Karpas-422 (cell line): ENCODE measurements around the gene CNTN1. TPM values are rescaled to one million over a fixed set of nuclear protein-coding genes. Genes with fewer than 3 reads are reported as not detected.

Experiments
- DNase-seq: peaks from one replicate; pipeline ENCODE4 v3.0.0-alpha.2; 2015
- H2AFZ ChIP-seq: fragments of 200-600 bp; sonication (generic); 2 replicates; pipeline ENCODE4 v1.6.1; 2014; ENCODE audit warnings: antibody characterized with exemption, low read length, mixed read lengths
- H3K27ac ChIP-seq: fragments of 200-600 bp; sonication (generic); 2 replicates; pipeline ENCODE4 v1.5.1; 2014; ENCODE audit warnings: mild to moderate bottlenecking, low read length, moderate library complexity
- H3K27me3 ChIP-seq: fragments of 200-600 bp; sonication (generic); 2 replicates; pipeline ENCODE4 v1.6.1; 2014; ENCODE audit warnings: low read length, mixed read lengths
- H3K36me3 ChIP-seq: fragments of 200-600 bp; sonication (generic); 2 replicates; pipeline ENCODE4 v1.6.1; 2014; ENCODE audit warnings: low read length, mixed read lengths; ENCODE audit not compliant: insufficient read depth
- H3K4me1 ChIP-seq: fragments of 200-600 bp; sonication (generic); 2 replicates; pipeline ENCODE4 v1.6.1; 2014; ENCODE audit warnings: mild to moderate bottlenecking, low read length, mixed read lengths
- H3K4me2 ChIP-seq: fragments of 200-600 bp; sonication (generic); 2 replicates; pipeline ENCODE4 v1.6.1; 2014; ENCODE audit warnings: low read length, low read depth, mild to moderate bottlenecking; ENCODE audit not compliant: poor library complexity, severe bottlenecking
- H3K4me3 ChIP-seq: fragments of 200-600 bp; sonication (generic); 2 replicates; pipeline ENCODE4 v1.5.1; 2014; ENCODE audit warnings: mild to moderate bottlenecking, antibody characterized with exemption, low read length, mixed read lengths
- H3K79me2 ChIP-seq: fragments of 200-600 bp; sonication (generic); 2 replicates; pipeline ENCODE4 v1.6.1; 2014; ENCODE audit warnings: mild to moderate bottlenecking, low read length, mixed read lengths
- H3K9ac ChIP-seq: fragments of 200-600 bp; sonication (generic); 2 replicates; pipeline ENCODE4 v1.6.0; 2014; ENCODE audit warnings: low read length
- H3K9me2 ChIP-seq: fragments of 200-600 bp; sonication (generic), shearing (Covaris generic); replicated peaks from 2 replicates; pipeline ENCODE4 v1.6.0; 2014; ENCODE audit warnings: mild to moderate bottlenecking, low read length, moderate library complexity; ENCODE audit not compliant: insufficient read depth
- H3K9me3 ChIP-seq: fragments of 300-700, 200-600 bp; sonication (generic); 2 replicates; pipeline ENCODE4 v1.6.1; 2014; ENCODE audit warnings: low read length, mixed read lengths
- H4K20me1 ChIP-seq: fragments of 200-600 bp; sonication (generic); 2 replicates; pipeline ENCODE4 v1.6.1; 2014; ENCODE audit warnings: mild to moderate bottlenecking, antibody characterized with exemption, low read length, low read depth; ENCODE audit not compliant: insufficient read depth
- total RNA-seq: library from RNA; depleted of rRNA; stranded (reverse); fragments of >200 nt; shearing (Covaris generic); gene quantifications from 2 replicates; pipeline ENCODE4 v1.2.3, GENCODE V29; 2014; ENCODE audit warnings: low replicate concordance

The CNTN1 gene
- total RNA-seq, 1 experiment from 2014 or later, result not detected

- no peaks in the 10 kb centered on the region for H3K4me1 ChIP-seq
- no peak overlapping the region for H3K4me3 ChIP-seq
- H3K27me3 ChIP-seq, result no peaks in the 10 kb centered on the region
- H2AFZ ChIP-seq, result no peak overlapping the region
- H3K4me2 ChIP-seq, result no peak overlapping the region
- no peaks in the 10 kb centered on the region for H3K79me2 ChIP-seq
- H3K27ac ChIP-seq, result no peak overlapping the region
- no peaks in the 10 kb centered on the region for H3K9me3 ChIP-seq
- H4K20me1 ChIP-seq, result no peaks in the 10 kb centered on the region
- H3K9ac ChIP-seq, result no peak overlapping the region
- no peak for DNase-seq
- no peaks in the 10 kb centered on the region for H3K9me2 ChIP-seq
- no peaks in the 10 kb centered on the region for H3K36me3 ChIP-seq
Measured at GRCh38 chr12:40820794-40821484, 128.7 kb downstream of the CNTN1 start.

- no peak overlapping the region for H2AFZ ChIP-seq
- no peaks in the 10 kb centered on the region for H3K79me2 ChIP-seq
- no peak overlapping the region for H3K9ac ChIP-seq
Measured at GRCh38 chr12:40825156-40825555, 132.9 kb downstream of the CNTN1 start.

GRCh38 chr12:40827683-40828592, 135.7 kb downstream of the CNTN1 start:
- Histone ChIP-seq H3K9me2 (no peaks in the 10 kb centered on the region), H3K27me3 (no peaks in the 10 kb centered on the region), H3K4me1 (no peaks in the 10 kb centered on the region), H4K20me1 (no peaks in the 10 kb centered on the region), H3K27ac (no peak overlapping the region), H3K36me3 (no peaks in the 10 kb centered on the region), H3K9me3 (no peaks in the 10 kb centered on the region), H3K4me3 (no peak overlapping the region), H2AFZ (no peak overlapping the region), H3K79me2 (no peaks in the 10 kb centered on the region), H3K9ac (no peak overlapping the region), H3K4me2 (no peak overlapping the region)
- DNase-seq, result no peak

More at GRCh38 chr12:40825156-40825555, 132.9 kb downstream of the CNTN1 start:
- no peaks in the 10 kb centered on the region for H3K9me2 ChIP-seq
- no peaks in the 10 kb centered on the region for H3K36me3 ChIP-seq
- no peaks in the 10 kb centered on the region for H3K9me3 ChIP-seq
- no peaks in the 10 kb centered on the region for H4K20me1 ChIP-seq
- no peak overlapping the region for H3K4me2 ChIP-seq
- no peak overlapping the region for H3K27ac ChIP-seq
- DNase-seq, result no peak
- no peak overlapping the region for H3K4me3 ChIP-seq
- no peaks in the 10 kb centered on the region for H3K27me3 ChIP-seq
- H3K4me1 ChIP-seq, result no peaks in the 10 kb centered on the region

GRCh38 chr12:40828593-40828990, 136.4 kb downstream of the CNTN1 start:
- Histone ChIP-seq H3K27ac (no peak overlapping the region), H2AFZ (no peak overlapping the region), H3K4me1 (no peaks in the 10 kb centered on the region), H3K9me2 (no peaks in the 10 kb centered on the region), H3K9ac (no peak overlapping the region), H3K79me2 (no peaks in the 10 kb centered on the region), H3K9me3 (no peaks in the 10 kb centered on the region), H3K4me2 (no peak overlapping the region), H3K36me3 (no peaks in the 10 kb centered on the region), H3K4me3 (no peak overlapping the region), H3K27me3 (no peaks in the 10 kb centered on the region), H4K20me1 (no peaks in the 10 kb centered on the region)
- DNase-seq, result no peak

GRCh38 chr12:40829738-40830144, 137.5 kb downstream of the CNTN1 start:
- Histone ChIP-seq H3K4me2 (no peak overlapping the region), H3K36me3 (no peaks in the 10 kb centered on the region), H3K9me2 (no peaks in the 10 kb centered on the region), H2AFZ (no peak overlapping the region), H3K9ac (no peak overlapping the region), H3K4me3 (no peak overlapping the region), H3K9me3 (no peaks in the 10 kb centered on the region), H3K4me1 (no peaks in the 10 kb centered on the region), H3K27ac (no peak overlapping the region), H4K20me1 (no peaks in the 10 kb centered on the region), H3K79me2 (no peaks in the 10 kb centered on the region), H3K27me3 (no peaks in the 10 kb centered on the region)
- DNase-seq, result no peak

- H3K4me3 ChIP-seq, result no peak overlapping the region
- H3K27ac ChIP-seq, result no peak overlapping the region
- no peaks in the 10 kb centered on the region for H3K27me3 ChIP-seq
- H3K36me3 ChIP-seq, result no peaks in the 10 kb centered on the region
- no peaks in the 10 kb centered on the region for H3K79me2 ChIP-seq
- no peak for DNase-seq
- no peak overlapping the region for H2AFZ ChIP-seq
- no peak overlapping the region for H3K9ac ChIP-seq
- no peaks in the 10 kb centered on the region for H3K9me2 ChIP-seq
- no peak overlapping the region for H3K4me2 ChIP-seq
- H3K9me3 ChIP-seq, result no peaks in the 10 kb centered on the region
- no peaks in the 10 kb centered on the region for H3K4me1 ChIP-seq
- H4K20me1 ChIP-seq, result no peaks in the 10 kb centered on the region
Measured at GRCh38 chr12:40831916-40832315, 139.7 kb downstream of the CNTN1 start.

GRCh38 chr12:40832668-40833067, 140.4 kb downstream of the CNTN1 start:
- no peaks in the 10 kb centered on the region for H3K9me2 ChIP-seq
- H3K4me3 ChIP-seq, result no peak overlapping the region
- no peaks in the 10 kb centered on the region for H3K9me3 ChIP-seq
- no peak overlapping the region for H2AFZ ChIP-seq
- H3K4me2 ChIP-seq, result no peak overlapping the region
- H3K79me2 ChIP-seq, result no peaks in the 10 kb centered on the region
- no peak for DNase-seq
- H3K4me1 ChIP-seq, result no peaks in the 10 kb centered on the region
- H3K9ac ChIP-seq, result no peak overlapping the region
- no peaks in the 10 kb centered on the region for H3K27me3 ChIP-seq
- no peaks in the 10 kb centered on the region for H3K36me3 ChIP-seq
- no peaks in the 10 kb centered on the region for H4K20me1 ChIP-seq
- H3K27ac ChIP-seq, result no peak overlapping the region

GRCh38 chr12:40833818-40834217, 141.6 kb downstream of the CNTN1 start:
- no peaks in the 10 kb centered on the region for H3K9me3 ChIP-seq
- no peak overlapping the region for H2AFZ ChIP-seq
- H3K9me2 ChIP-seq, result no peaks in the 10 kb centered on the region

More at GRCh38 chr12:40833818-40834217, 141.6 kb downstream of the CNTN1 start:
- Histone ChIP-seq H4K20me1 (no peaks in the 10 kb centered on the region), H3K4me3 (no peak overlapping the region), H3K79me2 (no peaks in the 10 kb centered on the region), H3K4me2 (no peak overlapping the region), H3K4me1 (no peaks in the 10 kb centered on the region), H3K27me3 (no peaks in the 10 kb centered on the region), H3K36me3 (no peaks in the 10 kb centered on the region), H3K27ac (no peak overlapping the region), H3K9ac (no peak overlapping the region)
- DNase-seq, result no peak
